Measurements from ENCODE around the gene FNTB.
"Not testable (repeated sequence)": the region's sequence is repeated elsewhere in the genome, so short reads cannot be mapped to it uniquely, and the experiment has no call there.

The FNTB gene

DNA sequence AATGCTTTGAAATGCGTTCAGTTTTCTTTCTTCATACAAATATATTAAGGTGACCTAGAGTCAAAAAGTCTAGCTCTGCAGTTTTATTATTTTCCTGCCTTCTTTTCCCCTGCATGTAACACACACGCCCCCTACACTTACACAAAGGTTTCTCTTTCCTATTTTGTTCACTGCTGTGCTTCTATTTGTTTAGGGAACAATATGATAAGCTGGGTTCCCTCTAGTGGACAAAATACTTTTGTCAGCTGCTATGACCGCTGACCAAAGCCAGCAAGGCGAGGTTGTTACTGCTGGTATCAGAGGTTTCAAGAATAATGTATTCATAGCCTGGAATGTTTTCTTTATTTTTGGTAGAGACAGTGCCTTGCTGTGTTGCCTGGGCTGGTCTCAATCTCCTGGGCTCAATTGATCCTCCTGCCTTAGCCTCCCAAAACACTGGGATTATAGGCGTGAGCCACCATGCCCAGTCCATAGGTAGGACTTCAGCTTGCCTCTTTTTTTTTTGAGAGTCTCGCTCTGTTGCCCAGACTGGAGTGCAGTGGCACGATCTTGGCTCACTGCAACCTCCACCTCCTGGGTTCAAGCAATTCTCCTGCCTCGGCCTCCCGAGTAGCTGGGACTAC is 33.4 kb downstream of the FNTB start:
- DNase-seq, result no peak

DNA sequence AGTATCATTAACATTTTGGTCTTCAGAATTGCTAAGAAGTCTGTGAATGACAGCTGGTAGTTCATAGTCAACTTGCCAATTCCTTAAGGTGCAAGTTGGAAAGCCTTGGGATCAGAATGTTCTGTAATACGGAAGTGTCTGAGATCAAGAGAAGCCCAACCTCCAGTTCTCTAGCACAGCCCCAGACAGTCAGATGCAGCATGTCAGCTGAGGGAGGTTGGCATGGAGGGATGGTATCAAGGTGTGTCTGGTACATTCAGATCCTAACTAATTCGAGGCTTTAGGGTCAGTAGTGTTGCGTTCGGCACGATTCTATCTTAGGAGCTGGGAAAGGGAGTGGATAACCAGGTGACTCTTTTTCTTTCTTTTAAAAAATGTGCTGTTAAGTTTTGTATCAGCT is 38.3 kb downstream of the FNTB start:
- no peak for DNase-seq

DNA sequence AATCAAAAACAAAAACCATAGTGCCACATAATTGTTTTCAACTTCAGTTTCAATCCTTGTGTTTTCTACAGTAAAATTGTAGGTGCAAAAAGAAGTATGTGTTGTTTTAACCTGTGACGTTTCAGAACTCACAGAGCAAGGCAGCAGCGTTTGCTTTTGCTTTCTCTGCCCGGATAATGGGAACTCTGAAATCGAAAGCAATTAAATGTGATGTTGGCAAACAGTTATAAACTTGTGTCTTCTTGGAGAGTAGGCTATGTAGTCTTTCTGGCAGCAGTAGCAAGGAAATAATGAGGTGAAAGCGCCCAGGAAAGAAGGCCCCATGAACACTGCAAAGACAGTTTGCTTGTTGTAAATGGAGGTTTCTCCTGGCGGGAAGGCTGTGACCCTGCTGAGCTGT is 39.1 kb downstream of the FNTB start:
- DNase-seq, result no peak

DNA sequence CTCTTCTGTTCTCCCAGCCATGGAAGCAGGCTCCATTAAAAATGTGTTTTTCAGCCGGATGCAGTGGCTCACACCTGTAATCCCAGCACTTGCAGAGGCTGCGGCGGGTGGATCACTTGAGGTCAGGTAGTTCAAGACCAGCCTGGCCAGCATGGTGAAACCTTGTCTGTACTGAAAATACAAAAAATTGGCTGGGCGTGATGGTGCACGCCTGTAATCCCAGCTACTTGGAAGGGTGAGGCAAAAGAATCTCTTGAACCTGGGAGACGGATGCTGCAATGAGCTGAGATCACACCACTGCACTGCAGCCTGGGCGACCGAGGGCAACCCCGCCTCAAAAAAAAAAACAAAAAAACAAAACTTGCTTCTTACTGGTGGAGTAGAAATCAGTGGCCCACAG is 39.8 kb downstream of the FNTB start:
- DNase-seq, result no peak

DNA sequence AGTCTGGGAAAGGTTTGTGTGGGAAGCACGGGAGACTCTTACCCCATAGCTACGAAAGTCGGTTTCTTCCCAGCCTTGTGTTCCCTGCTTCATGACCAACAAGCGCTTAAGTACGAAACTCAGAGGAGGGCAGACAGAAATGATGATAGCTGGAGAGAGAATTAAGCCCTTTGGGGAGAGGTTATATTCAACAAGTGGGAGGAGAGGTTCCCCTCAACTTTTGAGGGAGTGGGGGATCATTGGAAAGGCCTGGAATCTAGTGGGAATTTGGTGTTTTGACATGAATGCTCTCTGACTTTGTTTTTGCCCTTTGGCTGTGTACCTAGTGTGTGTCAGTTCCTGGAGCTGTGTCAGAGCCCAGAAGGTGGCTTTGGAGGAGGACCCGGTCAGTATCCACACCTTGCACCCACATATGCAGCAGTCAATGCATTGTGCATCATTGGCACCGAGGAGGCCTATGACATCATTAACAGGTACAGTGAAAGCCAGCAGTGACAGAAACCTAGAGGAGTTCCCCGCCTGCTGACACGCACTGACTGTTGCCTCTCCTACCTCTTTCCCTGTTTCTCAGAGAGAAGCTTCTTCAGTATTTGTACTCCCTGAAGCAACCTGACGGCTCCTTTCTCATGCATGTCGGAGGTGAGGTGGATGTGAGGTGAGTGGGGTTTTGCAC is 40.6 kb downstream of the FNTB start:
- DNase-seq, result no peak

DNA sequence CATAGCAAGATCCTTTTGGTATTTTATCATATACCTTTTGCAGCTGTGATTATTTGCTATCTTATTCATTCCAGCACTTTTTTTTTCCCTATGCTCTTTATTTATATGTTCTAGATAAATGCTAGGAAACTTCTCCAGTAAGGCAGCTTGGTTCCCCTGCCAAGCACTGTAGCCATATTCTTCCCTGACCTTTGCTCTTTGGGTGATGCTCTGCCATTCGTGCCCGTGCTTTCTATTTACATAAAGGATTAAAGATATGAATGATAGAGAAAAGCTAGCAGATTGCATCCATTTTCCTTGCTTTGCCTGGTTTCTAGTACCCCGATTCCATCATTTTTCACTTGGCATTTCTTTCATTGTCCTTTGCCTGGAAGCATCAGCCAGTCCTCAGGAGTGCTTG is 42.2 kb downstream of the FNTB start:
- DNase-seq, result no peak

DNA sequence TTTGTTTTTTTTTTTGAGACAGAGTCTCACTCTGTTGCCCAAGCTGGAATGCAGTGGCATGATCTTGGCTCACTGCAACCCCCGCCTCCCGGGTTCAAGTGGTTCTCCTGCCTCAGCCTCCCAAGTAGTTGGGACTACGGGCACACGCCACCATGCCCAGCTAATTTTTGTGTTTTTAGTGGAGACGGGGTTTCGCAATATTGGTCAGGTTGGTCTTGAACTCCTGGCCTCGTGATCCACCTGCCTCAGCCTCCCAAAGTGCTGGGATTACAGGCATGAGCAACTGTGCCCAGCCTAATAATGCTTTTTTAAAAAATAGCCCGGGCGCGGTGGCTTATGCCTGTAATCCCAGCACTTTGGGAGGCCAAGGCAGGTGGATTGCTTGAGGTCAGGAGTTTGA is 44.6 kb downstream of the FNTB start:
- not testable (repeated sequence) for DNase-seq

DNA sequence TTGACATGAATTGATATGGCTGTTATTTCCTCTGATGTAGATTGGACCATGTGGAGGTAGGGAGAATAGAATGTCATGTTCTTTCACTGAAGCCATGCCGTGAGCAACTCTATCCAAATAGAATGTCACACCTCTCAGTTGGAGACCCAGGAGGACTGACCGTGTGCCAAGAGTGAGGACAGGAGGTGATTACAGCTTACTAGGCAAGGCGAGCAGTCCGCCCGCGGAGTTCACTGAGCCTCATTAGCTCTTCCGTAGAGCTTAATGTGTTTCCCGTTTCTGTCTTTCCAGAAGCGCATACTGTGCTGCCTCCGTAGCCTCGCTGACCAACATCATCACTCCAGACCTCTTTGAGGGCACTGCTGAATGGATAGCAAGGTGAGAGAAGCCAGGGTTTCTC is 45.6 kb downstream of the FNTB start:
- no peak for DNase-seq

DNA sequence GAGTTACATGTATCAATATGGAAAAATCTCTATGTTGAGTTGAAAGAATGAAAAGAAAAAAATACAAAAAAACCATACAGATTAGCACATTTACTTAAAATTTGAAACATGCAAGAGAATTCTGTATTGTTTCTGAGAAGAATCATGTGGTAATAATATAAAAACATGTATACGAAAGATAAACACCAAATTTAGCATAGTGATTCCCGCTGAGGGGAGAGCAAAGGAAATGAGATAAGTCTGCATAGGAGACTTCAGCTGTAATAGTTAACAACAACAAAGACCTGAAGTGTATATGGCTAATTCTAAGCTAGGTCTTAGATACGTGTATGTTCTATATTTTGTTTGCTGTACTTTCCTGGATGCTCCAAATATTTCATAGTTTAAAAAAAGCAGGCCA is 46.5 kb downstream of the FNTB start:
- DNase-seq, result no peak

DNA sequence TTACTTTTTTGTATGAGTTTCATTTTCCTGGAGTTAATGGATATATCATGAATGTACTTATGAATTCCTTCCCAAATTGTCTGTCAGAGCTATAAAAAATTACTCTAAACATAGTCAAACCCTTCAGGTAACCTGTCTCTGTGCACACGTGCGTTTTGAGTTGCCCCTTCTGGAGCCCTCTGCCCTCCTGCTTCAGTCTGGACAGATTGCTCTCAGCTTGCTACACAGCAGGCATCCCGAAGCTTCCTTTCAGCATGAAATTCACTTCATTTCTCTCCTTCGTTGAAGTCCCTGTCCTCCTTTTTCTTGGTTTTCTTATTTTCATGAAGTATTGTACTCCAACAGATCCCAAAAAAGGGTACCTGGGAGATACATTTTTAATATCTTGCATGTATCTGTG is 47.3 kb downstream of the FNTB start:
- DNase-seq, result no peak

DNA sequence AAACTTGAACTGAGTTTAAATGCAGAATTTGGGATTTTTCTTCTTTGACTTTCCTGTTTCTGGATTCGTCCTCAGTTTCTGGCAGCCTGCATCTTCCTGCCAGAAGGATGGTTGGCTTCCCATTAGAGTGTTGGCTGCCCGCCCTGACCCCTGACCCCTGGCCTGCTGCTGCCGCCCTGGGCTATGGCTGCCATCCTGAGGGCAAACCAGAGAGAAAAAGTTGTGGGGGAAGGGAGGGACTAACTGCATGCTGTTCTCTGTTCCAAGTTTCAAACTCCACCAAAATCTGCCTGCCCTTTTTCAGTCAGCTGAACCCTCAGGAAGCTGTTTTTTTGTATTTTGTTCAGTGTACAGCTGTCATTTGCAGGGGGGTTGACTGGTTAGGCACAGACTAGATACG is 48.4 kb downstream of the FNTB start:
- no peak for DNase-seq

DNA sequence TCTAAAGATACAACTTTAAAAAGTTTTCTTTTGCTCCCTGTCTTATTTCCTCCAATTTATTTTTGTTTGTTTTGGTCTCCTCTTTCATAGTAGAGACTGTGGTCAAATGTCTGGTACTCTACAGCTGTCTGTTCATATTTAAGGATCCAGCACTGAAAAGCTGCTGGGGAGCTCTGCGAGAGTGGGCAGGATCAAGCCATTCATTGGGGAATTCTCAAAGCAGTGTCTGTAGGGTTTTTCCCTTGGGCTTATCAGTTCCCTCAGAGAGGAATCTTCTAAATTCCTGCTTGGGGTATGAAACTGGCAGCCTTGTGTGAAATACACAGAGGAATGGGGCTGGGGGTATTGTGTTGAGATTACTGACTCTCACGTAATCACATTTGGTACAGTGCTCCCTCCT is 52.3 kb downstream of the FNTB start:
- no peak for DNase-seq

DNA sequence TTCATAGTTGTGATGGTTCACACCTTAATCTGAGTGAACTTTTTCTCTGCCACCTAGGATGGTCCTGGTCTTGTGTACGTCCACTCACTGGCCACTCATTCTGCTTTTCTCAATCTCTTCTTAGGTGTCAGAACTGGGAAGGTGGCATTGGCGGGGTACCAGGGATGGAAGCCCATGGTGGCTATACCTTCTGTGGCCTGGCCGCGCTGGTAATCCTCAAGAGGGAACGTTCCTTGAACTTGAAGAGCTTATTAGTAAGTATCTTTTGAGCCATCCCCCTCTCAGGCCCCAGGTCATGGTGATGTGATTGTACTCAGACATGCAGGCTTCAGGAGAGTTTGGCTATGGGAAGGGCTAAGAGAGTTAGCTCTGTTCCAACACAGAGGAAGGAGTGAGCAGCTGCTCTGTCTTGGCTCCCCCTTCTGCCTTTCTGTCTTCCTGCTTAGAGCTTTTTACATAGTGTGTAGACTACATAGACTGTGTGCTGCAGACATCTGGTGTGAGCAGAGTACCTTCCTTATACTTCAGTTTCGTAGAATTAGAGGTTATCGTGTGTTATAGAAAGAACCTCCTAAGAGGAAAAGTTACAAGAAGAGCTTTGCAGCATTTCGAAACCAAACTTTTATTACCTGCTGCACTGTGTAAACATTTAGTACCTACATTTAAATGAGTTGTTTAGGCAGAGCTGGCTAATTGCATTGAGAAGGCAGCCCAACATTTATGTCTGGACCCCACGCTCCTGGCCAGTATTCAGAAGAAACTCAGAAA is 54.2 kb downstream of the FNTB start:
- DNase-seq, result no peak

DNA sequence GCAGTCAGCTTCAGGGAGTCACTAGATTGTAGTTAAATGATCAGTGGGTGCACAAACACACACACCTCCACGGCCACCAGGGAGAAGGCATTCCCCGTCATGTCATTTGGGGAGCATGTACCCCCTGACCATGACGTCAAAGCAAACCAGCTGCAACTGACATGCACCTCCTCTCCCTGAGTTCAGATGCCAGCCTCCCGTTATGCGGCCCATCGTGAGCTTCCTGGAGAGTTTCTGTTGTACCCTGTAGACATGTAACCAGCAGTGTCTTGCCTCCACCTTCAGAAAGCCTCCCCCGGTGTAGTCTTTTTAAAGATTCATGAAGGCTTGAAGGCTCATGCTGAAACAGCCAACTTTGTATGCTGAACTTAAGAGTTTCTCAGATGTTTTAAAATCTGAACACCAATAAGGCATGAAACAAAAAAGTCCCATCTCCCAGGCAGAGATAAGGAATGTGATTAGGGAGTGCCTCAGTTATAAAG is 54.8 kb downstream of the FNTB start:
- DNase-seq, result no peak

DNA sequence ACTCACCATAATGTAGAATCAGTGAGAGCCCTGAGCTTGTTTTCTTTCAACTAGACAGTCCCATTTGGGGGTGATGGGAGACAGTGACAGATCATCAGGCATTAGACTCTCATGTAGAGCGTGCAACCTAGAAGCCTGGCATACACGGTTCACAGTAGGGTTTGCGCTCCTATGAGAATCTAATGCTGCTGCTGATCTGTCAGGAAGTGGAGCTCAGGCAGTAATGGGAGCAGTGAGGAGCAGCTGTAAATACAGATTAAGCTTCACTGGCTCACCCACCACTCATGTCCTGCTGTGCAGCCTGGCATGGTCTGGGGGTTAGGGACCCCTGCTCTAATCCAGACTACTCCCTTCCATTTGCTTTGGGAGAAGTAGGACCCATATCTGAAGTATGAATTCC is 55.6 kb downstream of the FNTB start:
- no peak for DNase-seq

DNA sequence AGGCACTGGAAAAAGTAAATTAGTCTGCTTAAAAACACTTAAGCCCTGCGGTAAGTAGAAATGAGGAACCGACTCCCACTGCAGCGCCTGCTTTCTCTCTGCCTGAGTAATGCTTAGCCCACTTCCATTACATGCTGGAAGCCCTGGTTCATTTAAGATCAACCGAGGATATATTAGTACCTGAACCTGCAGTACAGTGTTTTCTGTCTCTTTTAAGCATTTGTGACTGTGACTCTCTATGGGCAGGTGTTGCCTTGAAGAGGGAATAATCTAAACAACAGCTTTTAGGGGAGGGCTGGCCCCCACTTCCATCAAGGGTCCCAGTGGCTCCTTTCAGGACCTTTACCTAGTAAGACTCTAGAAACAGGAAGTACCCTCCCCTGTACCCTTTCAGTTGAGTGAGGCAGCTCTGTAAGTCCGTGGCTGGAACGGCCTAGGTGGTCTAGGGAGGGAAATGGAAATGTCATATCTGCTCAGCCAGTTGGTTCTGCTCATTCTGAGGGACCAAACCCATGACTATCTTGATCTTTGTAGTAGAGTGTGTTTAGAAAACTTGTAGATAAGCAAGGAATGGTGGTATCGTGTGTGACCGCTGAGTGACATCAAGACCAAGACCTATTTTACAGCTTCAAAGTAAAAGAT is 56.2 kb downstream of the FNTB start:
- DNase-seq, result no peak

DNA sequence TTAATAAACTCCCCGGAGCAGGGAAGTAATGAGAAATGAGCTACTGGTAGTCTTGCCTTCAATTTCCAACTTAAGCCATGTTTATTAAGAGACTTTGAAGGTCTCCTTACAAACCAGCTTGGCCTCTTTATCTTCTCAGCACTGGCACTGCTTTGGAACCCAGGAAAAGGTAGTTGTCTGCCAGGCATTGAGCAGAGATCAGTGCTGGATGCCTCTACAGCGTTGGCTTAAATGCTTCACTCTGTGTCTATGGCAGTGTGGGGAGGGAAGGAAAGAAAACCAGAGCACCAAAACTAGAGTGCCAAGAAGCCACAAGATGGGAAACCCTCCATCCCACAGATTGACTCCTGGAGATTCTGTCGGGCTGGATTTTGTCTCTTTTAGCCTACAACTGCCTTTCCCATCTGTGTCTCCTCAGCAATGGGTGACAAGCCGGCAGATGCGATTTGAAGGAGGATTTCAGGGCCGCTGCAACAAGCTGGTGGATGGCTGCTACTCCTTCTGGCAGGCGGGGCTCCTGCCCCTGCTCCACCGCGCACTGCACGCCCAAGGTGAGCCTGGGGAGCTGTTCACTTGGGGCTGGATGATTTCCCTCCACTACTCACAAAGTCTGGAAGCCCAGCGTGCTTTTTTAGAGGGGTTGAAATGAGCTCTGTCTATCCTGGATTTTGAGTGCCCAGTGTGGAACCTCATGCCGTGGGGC is 57.3 kb downstream of the FNTB start:
- no peak for DNase-seq

DNA sequence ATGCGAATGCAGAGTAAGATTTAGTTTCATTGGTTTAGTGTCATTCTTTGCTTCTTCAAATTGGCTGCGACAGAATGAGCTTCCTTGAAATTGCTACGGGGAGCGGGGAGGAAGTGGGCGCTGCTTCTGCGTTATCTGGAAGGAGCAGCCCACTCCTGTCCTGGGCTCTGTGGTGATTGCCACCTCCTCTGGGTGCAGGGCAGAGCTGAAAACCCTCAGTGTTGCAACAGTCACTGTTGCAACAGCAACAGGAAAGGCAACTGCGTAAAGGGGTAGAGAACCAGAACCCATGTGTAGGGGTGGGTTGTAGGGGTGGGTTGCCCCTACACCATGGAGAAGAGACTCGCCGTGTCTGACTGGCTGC is 57.9 kb downstream of the FNTB start:
- no peak for DNase-seq

DNA sequence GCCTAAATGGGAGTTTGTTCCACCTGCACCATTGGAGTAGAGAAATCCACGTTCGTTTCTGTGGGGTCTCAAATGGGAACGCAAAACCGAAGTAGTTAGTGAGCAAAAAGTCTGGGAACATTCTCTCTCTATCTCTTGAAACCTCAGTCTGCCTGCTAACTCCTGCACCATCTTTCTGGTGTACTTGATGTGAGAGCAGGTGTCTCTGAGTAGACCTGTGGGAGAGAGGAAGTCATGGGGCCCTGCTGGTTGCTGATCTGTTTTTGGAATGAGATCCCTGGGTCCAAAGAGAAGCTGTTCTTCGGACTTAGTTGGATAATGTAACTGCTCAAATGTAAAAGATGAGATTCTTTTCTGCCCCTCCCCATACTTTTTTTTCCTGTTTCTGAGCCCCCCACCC is 58.3 kb downstream of the FNTB start:
- no peak for DNase-seq

DNA sequence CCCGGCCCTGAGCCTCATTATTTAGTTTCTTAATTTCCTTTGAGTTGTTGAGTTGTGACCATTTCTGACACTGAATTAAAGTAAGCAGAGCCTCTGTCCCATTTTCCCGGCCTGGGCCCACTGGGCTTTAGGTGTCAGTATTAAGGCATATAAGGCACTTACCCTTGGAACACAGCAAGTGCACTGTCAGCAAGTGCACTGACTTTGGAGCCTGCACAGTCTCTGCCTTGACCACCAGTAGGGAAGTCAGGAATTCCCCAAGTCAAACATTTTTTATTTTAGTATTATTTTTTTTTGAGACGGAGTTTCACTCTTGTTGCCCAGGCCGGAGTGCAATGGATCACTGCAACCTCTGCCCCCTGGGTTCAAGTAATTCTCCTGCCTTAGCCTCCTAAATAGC is 59.0 kb downstream of the FNTB start:
- DNase-seq, result no peak

DNA sequence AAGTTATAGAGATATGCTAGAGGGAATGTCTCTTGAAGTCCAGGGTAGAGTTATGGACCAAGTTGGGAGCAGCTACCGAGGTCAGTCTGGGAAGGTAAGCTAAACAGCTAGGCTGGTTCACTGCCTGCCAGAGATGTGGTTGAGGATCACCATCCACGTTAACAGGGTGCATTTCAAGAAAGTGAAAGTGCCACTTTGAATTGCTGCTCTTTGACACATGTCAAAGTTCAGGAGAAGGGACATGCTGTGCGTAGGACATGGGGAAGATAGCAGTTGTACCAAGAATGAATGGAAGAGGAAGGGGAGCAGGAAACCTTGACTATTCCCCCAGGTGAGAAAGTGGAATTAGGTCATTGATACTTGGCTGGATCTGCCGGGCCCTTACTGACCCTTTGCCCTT is 66.1 kb downstream of the FNTB start:
- no peak for DNase-seq

DNA sequence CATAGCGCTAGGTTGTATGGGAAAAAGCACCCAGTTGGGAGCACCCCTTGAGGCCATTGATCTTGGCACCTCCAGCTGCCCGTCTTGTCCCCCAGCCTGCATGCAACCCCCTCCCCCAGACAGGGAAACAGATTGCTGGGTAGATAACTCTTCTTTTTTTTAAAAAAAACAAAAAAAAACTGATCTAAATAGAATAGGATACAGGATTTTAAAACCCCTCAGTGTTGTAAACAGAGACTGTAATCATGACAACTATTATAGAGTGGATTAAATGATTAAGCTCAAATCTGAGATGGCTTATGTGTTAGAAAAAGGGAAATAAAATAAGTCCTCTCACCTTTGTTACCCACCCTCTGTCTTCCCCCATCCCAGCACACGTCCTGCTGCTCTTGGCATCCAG is 66.8 kb downstream of the FNTB start:
- DNase-seq, result no peak

DNA sequence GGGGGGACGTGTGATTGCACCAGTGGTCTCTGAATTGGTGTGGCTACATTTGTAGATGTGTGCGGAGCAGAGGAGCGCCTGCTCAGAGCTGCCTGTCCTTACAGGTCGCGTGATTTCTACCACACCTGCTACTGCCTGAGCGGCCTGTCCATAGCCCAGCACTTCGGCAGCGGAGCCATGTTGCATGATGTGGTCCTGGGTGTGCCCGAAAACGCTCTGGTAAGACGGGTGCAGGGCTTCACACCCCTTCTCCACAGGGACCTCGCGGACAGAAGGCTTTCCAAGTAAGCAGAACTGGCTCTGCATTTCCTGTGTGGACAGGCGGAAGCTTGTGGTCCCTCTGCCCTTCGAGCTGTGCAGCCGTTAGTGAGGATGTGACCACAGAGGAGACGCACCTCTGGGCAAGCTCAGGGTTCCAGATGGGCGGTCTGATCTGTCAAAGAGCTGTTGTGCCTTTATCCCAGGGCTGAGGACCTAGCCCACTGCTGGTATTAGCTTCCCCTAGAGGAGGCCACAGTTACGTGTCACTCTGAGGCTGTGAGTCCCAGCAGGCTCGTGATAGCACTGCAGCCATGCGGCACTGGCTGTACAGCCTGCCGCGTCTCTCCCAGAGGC is 67.9 kb downstream of the FNTB start:
- no peak for DNase-seq

Data from left hindlimb (tissue), 1 donor.